22Rv1 (cell line): ENCODE measurements around the gene BAZ2A.
"Not testable (repeated sequence)": the region's sequence is repeated elsewhere in the genome, so short reads cannot be mapped to it uniquely, and the experiment has no call there.

ENCODE experiments used
- H3K27ac ChIP-seq: fragments of 450-650 bp; 2 replicates; pipeline ENCODE4 v1.5.1; 2017
- ZFX ChIP-seq: fragments of 450-650 bp; IDR thresholded peaks from 2 replicates; pipeline ENCODE4 v1.6.1; 2017; ENCODE audit warnings: antibody characterized with exemption, borderline replicate concordance
- TF ChIP-seq, protein P1 (sequence below): fragments of 450-650 bp; IDR thresholded peaks from 2 replicates; pipeline ENCODE4 v1.5.1; 2017; ENCODE audit warnings: mild to moderate bottlenecking

BAZ2A gene

DNA sequence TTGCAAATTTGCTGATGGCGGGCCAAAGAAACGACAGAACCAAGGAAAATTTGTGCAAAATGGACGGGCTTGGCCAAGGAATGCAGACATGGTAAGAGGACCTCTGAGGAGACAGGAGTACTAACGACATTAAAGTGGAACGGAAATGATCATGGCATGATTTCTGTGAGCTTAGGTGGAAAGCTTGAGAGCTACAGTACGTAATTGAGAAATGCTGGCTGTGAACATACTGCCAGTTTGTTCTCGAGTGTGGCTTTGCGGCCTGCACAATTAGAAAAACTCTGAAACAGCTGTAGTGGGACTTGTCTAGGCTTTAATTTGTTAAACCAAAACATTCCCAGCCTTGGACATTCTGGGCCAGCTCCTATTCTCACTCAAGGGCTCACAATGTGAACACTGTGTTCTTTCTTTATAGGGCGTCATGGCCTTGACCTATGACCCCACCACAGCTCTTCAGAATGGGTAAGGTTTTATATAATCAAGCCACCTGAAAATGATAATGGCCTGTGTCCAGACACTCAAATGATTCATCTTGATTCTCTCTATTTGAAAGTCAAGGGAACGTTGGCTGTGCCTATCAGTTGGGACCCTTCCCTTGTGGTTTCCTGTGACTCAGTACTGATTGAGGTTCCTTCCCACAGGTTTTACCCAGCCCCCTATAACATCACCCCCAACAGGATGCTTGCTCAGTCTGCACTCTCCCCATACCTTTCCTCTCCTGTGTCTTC lies 48.5 kb downstream of the BAZ2A start:
- H3K27ac ChIP-seq: no peak overlapping the region

DNA sequence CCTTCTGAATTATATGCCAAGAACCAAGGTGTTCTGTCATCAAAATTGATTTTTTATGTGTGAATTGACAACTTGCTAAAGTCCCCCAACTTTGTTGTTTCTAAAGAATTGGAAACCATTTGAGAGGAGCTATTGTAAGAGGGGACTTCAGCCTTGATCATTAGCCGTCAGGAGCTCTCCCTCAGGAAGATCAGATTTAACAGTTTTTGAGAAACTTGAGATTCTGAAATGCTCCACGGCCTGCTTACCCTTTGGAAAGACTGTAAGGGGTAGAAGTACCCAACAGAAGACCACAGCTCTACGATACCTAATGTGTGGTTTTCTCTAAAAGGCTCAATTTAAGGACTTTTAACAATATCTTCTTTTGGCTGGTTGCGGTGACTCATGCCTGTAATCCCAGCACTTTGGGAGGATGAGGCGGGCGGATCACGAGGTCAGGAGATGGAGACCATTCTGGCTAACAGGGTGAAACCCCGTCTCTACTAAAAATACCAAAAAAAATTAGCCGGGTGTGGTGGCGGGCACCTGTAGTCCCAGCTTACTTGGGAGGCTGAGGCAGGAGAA lies 51.1 kb downstream of the BAZ2A start:
- no peak overlapping the region for H3K27ac ChIP-seq
- TF ChIP-seq, protein P1, sequence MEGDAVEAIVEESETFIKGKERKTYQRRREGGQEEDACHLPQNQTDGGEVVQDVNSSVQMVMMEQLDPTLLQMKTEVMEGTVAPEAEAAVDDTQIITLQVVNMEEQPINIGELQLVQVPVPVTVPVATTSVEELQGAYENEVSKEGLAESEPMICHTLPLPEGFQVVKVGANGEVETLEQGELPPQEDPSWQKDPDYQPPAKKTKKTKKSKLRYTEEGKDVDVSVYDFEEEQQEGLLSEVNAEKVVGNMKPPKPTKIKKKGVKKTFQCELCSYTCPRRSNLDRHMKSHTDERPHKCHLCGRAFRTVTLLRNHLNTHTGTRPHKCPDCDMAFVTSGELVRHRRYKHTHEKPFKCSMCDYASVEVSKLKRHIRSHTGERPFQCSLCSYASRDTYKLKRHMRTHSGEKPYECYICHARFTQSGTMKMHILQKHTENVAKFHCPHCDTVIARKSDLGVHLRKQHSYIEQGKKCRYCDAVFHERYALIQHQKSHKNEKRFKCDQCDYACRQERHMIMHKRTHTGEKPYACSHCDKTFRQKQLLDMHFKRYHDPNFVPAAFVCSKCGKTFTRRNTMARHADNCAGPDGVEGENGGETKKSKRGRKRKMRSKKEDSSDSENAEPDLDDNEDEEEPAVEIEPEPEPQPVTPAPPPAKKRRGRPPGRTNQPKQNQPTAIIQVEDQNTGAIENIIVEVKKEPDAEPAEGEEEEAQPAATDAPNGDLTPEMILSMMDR: no peak
- TF ChIP-seq ZFX: no peak

More for the DNA sequence above, 48.5 kb downstream of the BAZ2A start:
- TF ChIP-seq ZFX: no peak
- TF ChIP-seq, protein P1: no peak

DNA sequence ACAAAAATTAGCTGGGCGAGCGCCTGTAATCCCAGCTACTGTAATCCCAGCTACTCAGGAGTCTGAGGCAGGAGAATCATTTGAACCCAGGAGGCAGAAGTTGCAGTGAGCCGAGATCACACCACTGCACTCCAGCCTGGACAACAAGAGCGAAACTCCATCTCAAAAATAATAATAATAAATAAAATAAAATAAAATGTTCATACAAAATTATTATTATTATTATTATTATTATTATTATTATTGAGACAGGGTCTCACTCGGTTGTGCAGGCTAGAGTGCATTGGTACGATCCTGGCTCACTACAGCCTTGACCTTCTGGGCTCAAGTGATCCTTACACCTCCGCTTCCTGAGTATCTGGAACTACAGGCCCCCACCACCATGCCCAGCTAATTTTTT lies 52.9 kb downstream of the BAZ2A start:
- not testable (repeated sequence) for H3K27ac ChIP-seq

DNA sequence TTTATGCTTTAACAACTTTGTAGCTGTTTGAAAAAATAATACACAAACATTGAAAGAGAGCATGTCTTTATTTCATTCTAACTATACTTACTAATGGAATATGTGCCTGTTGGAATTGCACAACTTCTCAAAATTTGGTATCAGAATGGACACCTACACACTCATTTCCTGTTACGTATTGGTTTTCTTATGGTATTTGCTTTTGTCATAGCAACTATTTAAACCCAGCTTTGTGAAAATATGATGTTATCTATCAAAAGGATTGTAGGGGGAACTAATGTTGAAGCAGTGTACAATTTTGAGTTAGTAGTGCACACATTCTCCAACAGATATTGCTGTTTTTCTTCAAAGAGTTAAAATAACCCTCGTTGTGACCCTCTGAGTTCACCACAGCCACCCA lies 55.9 kb downstream of the BAZ2A start:
- no peak overlapping the region for H3K27ac ChIP-seq
- TF ChIP-seq, protein P1: no peak

DNA sequence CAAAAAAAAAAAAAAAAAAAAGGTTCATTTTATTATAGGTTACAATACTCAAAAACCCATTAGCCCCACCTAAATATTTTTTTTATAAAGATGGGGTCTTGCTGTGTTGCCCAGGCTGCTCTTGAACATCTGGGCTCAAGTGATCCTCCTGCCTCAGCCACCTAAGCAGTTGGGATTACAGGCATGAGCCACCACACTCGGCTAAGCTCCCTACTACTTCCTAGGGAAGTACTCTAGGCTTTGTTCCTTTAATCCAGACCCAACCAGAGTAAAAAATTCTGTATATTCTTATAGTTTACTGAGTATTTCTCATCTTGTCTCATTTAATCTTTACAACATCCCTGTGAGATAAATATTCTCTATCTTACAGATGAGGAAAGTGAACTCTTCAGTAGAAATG lies 57.8 kb downstream of the BAZ2A start:
- H3K27ac ChIP-seq: no peak overlapping the region
- TF ChIP-seq, protein P1: no peak
- no peak for TF ChIP-seq ZFX

DNA sequence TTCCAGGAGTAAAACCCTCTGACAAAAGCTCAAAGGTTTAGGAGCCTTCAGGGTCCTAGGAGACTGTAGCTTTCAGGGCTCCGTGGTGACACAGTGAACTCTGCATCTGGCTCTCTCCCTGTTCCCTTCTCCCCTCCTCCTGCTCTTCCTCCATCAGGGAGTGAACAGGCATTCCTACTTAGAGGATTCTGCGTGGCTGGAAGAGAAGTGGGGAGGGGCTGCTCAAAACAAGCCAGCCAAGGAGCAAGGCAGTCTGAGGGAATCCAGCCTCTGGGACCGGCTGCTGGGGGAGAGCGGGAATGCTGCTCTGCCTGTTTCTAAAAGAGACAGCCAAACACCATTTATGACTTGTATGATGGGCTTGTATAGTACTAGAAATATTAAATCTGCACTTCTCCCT lies 59.0 kb downstream of the BAZ2A start:
- TF ChIP-seq, protein P1: no peak
- TF ChIP-seq ZFX: no peak
- H3K27ac ChIP-seq: no peak overlapping the region

DNA sequence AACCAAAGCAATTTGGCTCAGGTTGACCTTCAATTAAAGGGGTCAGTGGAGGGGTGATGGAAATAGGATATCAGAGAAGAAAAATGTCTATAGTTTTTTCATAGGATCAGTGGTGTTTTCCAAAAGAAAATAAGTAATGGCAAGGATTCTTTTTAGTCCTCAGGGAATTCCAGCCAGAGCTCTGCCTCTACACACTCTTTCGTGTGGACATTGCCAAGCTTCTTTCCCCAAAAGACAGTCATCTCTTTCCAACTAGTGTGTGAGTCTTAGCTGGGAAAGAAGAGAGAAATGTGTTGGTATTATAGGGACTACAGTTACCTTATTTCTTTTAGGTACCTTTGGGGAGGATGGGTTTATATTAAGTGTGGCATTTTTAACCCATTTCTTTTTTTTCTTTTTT lies 62.0 kb downstream of the BAZ2A start:
- TF ChIP-seq ZFX: no peak
- TF ChIP-seq, protein P1: no peak

More for the DNA sequence above, 62.0 kb downstream of the BAZ2A start:
- H3K27ac ChIP-seq: no peak overlapping the region
